ENCODE results near the gene PLEKHG3. TPM values are rescaled to one million over a fixed set of nuclear protein-coding genes. Genes with fewer than 3 reads are reported as not detected.
A peak's percentile ranks its signal among the peaks of the same experiment; 100 is the strongest.

PLEKHG3 gene
- total and polyA plus RNA-seq, 2 of the 13 experiments (the other 11 are each of a cell fraction or from before 2014, with no cell fraction given): 7.1 to 9.8 TPM

- TF ChIP-seq ATF4 (CRISPR knock-in tag; IDR thresholded peaks at IDR 0.05): peak in 1 of 2 experiments; percentile 37; a peak in 1 of 4 replicates
- TF ChIP-seq CHD4 (IDR thresholded peaks at IDR 0.05; ENCODE audit: borderline replicate concordance, low read length): no peak
- TF ChIP-seq FOXA3 (CRISPR knock-in tag; IDR thresholded peaks at IDR 0.05): peak; percentile 16; the same call in 1 of the 2 replicates
- TF ChIP-seq SAP130 (CRISPR knock-in tag; IDR thresholded peaks at IDR 0.05; ENCODE audit: low read depth): peak; percentile 66
- TF ChIP-seq ZNF781 (CRISPR knock-in tag; IDR thresholded peaks at IDR 0.05; ENCODE audit: borderline replicate concordance, not compliant biosample characterization): no peak
- TF ChIP-seq MAX (IDR thresholded peaks at IDR 0.05): peak; percentile 80
- peak; percentile 48; the same call in 1 of the 2 replicates for TF ChIP-seq AHR (CRISPR knock-in tag; IDR thresholded peaks at IDR 0.05)
- no peak for TF ChIP-seq ZNF44 (CRISPR knock-in tag; IDR thresholded peaks at IDR 0.05)
- no peak for TF ChIP-seq SMAD9 (CRISPR knock-in tag; IDR thresholded peaks at IDR 0.05)
- no peak for TF ChIP-seq ELF4 (CRISPR knock-in tag; IDR thresholded peaks at IDR 0.05; ENCODE audit: borderline replicate concordance)
- TF ChIP-seq ZMYM3 (CRISPR knock-in tag; IDR thresholded peaks at IDR 0.05): peak; percentile 16
- TF ChIP-seq MAFF (IDR thresholded peaks at IDR 0.05; ENCODE audit: low read depth, low read length): no peak
- no peak for TF ChIP-seq WIZ (CRISPR knock-in tag; IDR thresholded peaks at IDR 0.05)
- peak; percentile 21; the same call in 1 of the 2 replicates for TF ChIP-seq THAP9 (CRISPR knock-in tag; IDR thresholded peaks at IDR 0.05; ENCODE audit: borderline replicate concordance)
- no peak for TF ChIP-seq MED8 (CRISPR knock-in tag; IDR thresholded peaks at IDR 0.05; ENCODE audit: insufficient replicate concordance)
- peak; percentile 96 for TF ChIP-seq HNRNPK (IDR thresholded peaks at IDR 0.05; ENCODE audit: low read depth, low read length, poor library complexity, severe bottlenecking)
- 0 out of 2 replicates have a peak, but pooled peaks have one; percentile 1 for TF ChIP-seq ZNF547 (CRISPR knock-in tag; IDR thresholded peaks at IDR 0.05)
- TF ChIP-seq ZNF234 (CRISPR knock-in tag; conservative IDR thresholded peaks at IDR 0.05): 0 out of 2 replicates have a peak, but pooled peaks have one; percentile 36
- no peak for TF ChIP-seq GABPA (IDR thresholded peaks at IDR 0.05; ENCODE audit: low read depth, low read length)
- TF ChIP-seq GABPA (CRISPR knock-in tag; IDR thresholded peaks at IDR 0.05; ENCODE audit: low read depth): no peak
- TF ChIP-seq NONO (IDR thresholded peaks at IDR 0.05): no peak
- peak; percentile 59; the same call in 1 of the 2 replicates for TF ChIP-seq NONO (CRISPR knock-in tag; conservative IDR thresholded peaks at IDR 0.05)
- peak; percentile 87 for TF ChIP-seq FOXC1 (CRISPR knock-in tag; IDR thresholded peaks at IDR 0.05; ENCODE audit: borderline replicate concordance)
- peak; percentile 79 for TF ChIP-seq TFDP2 (CRISPR knock-in tag; IDR thresholded peaks at IDR 0.05)
Observed at GRCh38 chr14:64704143-64704742, at the start of gene PLEKHG3 (continued).
